Measurements from ENCODE around the gene TSPAN18.

DNA sequence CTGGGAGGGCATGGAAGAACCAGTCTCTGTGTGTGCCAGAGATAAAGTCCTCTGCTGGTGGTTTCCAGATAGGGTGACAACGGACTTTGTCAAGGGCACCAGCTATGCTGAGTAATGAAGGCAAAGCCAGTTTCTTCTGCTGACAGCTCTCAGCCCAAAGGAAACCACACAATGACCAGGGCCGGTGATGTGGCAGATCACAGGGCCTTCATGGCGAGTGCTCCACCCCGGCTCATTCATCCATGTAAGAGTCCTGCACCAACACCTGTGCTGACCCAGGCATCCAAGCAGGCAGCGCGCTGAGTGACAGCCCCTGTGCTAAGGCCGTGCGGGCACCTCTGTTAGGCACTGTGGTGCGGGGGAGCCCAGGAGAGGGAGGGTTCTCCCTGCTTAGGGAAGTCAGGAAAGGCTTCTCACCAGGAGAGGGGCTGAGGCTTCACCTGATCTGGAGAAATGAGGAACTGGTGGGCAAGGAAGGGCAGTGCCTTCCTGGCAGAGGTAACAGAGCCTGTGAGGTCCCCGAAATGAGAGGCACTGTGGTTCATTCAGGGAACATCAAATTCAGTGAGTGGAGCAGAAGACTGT, 190.1 kb downstream of the TSPAN18 start:
- TF ChIP-seq MAX (IDR thresholded peaks at IDR 0.05; ENCODE audit: low read depth) (no peak), TAF1 (IDR thresholded peaks at IDR 0.05; ENCODE audit: borderline replicate concordance, low read depth, low read length) (no peak), USF2 (IDR thresholded peaks at IDR 0.05; ENCODE audit: borderline replicate concordance, low read depth, low read length) (no peak), EZH2phosphoT487 (IDR thresholded peaks at IDR 0.05; ENCODE audit: borderline replicate concordance, low read depth) (no peak), ZBTB33 (IDR thresholded peaks at IDR 0.05; ENCODE audit: borderline replicate concordance, low read depth) (no peak), EP300 (IDR thresholded peaks at IDR 0.05; ENCODE audit: borderline replicate concordance in 1 of 2, low read depth in 1 of 2, low read length in 1 of 2) (no peak), POLR2AphosphoS5 (IDR thresholded peaks at IDR 0.05; ENCODE audit: low read depth, low read length) (no peak), RXRA (IDR thresholded peaks at IDR 0.05; ENCODE audit: borderline replicate concordance, low read depth) (no peak), YY1 (IDR thresholded peaks at IDR 0.05; ENCODE audit: low read depth) (no peak), FOXJ3 (CRISPR knock-in tag; IDR thresholded peaks at IDR 0.05) (no peak), REST (IDR thresholded peaks at IDR 0.05; ENCODE audit: low read depth, low read length) (no peak)
- TF ChIP-seq, protein P1, sequence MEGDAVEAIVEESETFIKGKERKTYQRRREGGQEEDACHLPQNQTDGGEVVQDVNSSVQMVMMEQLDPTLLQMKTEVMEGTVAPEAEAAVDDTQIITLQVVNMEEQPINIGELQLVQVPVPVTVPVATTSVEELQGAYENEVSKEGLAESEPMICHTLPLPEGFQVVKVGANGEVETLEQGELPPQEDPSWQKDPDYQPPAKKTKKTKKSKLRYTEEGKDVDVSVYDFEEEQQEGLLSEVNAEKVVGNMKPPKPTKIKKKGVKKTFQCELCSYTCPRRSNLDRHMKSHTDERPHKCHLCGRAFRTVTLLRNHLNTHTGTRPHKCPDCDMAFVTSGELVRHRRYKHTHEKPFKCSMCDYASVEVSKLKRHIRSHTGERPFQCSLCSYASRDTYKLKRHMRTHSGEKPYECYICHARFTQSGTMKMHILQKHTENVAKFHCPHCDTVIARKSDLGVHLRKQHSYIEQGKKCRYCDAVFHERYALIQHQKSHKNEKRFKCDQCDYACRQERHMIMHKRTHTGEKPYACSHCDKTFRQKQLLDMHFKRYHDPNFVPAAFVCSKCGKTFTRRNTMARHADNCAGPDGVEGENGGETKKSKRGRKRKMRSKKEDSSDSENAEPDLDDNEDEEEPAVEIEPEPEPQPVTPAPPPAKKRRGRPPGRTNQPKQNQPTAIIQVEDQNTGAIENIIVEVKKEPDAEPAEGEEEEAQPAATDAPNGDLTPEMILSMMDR (IDR thresholded peaks at IDR 0.05), result no peak
